Nephron progenitor cell (in vitro differentiated cells): ENCODE data around the gene SLC34A3.
A peak's percentile ranks its signal among the peaks of the same experiment; 100 is the strongest.

Experiments used
- DNase-seq: peaks from one replicate; pipeline ENCODE4 v3.0.0; 2021
- H3K27ac Mint-ChIP-seq: 2 replicates; pipeline ENCODE4 v1.8.0; 2021; ENCODE audit warnings: mild to moderate bottlenecking, moderate library complexity, mixed read lengths
- H3K27me3 Mint-ChIP-seq: 2 replicates; pipeline ENCODE4 v1.8.0; 2021; ENCODE audit warnings: mild to moderate bottlenecking, low read depth, mixed read lengths; ENCODE audit not compliant: poor library complexity
- H3K36me3 Mint-ChIP-seq: 2 replicates; pipeline ENCODE4 v1.8.0; 2021; ENCODE audit warnings: low read depth, mixed read lengths
- H3K4me1 Mint-ChIP-seq: 2 replicates; pipeline ENCODE4 v1.8.0; 2021; ENCODE audit warnings: mixed read lengths
- H3K4me3 Mint-ChIP-seq: 2 replicates; pipeline ENCODE4 v1.8.0; 2021; ENCODE audit warnings: mild to moderate bottlenecking, moderate library complexity, mixed read lengths
- H3K9me3 Mint-ChIP-seq: 2 replicates; pipeline ENCODE4 v1.8.0; 2021; ENCODE audit warnings: mild to moderate bottlenecking, moderate library complexity, mixed read lengths
- TF ChIP-seq, protein P1 (sequence below): fragments of 200-600 bp; sonication (generic); IDR thresholded peaks from 2 replicates; pipeline ENCODE4 v1.5.0; 2021; ENCODE audit warnings: antibody characterized with exemption

Gene SLC34A3

DNA sequence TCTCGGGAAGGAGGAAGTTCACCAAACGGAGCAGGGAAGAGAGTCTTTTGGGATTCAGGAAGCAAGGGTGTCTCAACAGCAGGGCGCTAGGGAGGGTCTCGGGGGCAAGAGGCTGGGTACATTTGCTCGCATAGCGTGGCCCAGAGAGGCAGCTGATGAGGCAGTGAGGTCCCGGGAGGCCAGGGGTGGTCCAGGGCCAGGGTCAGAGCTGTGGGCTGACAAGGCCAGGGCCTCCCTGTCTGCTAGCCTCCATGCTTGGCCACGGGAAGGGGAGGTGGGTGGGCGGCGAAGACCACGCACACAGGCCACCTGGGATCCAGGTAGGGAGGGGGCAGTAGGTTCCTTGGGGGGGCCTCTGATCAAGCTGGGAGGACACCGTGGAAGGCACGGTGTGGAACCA is 19.2 kb upstream of the SLC34A3 start:
- Mint-ChIP-seq H3K36me3 (peaks cover 14% of the 10 kb centered on the region), H3K4me1 (peaks cover 12% of the 10 kb centered on the region), H3K27ac (no peak overlapping the region), H3K4me3 (no peak overlapping the region), H3K9me3 (no peaks in the 10 kb centered on the region), H3K27me3 (no peaks in the 10 kb centered on the region)
- TF ChIP-seq, protein P1, sequence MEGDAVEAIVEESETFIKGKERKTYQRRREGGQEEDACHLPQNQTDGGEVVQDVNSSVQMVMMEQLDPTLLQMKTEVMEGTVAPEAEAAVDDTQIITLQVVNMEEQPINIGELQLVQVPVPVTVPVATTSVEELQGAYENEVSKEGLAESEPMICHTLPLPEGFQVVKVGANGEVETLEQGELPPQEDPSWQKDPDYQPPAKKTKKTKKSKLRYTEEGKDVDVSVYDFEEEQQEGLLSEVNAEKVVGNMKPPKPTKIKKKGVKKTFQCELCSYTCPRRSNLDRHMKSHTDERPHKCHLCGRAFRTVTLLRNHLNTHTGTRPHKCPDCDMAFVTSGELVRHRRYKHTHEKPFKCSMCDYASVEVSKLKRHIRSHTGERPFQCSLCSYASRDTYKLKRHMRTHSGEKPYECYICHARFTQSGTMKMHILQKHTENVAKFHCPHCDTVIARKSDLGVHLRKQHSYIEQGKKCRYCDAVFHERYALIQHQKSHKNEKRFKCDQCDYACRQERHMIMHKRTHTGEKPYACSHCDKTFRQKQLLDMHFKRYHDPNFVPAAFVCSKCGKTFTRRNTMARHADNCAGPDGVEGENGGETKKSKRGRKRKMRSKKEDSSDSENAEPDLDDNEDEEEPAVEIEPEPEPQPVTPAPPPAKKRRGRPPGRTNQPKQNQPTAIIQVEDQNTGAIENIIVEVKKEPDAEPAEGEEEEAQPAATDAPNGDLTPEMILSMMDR = no peak
- DNase-seq = no peak

- H3K27me3 Mint-ChIP-seq = no peaks in the 10 kb centered on the region
- peaks cover 8% of the 10 kb centered on the region for H3K36me3 Mint-ChIP-seq
- H3K4me3 Mint-ChIP-seq = no peak overlapping the region
- H3K27ac Mint-ChIP-seq = no peak overlapping the region
- no peaks in the 10 kb centered on the region for H3K9me3 Mint-ChIP-seq
- TF ChIP-seq, protein P1 = no peak
- DNase-seq = no peak
- H3K4me1 Mint-ChIP-seq = peaks cover 7% of the 10 kb centered on the region
These were observed 18.2 kb upstream of the SLC34A3 start for GRCh38 chr9:137212520-137212919.

- Mint-ChIP-seq H3K36me3 (peaks cover 4% of the 10 kb centered on the region), H3K4me3 (no peak overlapping the region), H3K4me1 (peaks cover 5% of the 10 kb centered on the region), H3K27me3 (no peaks in the 10 kb centered on the region), H3K9me3 (no peaks in the 10 kb centered on the region), H3K27ac (peak overlapping the region; percentile 46)
- no peak for DNase-seq
- TF ChIP-seq, protein P1 = no peak
These were observed 17.3 kb upstream of the SLC34A3 start for GRCh38 chr9:137213160-137214060.

DNA sequence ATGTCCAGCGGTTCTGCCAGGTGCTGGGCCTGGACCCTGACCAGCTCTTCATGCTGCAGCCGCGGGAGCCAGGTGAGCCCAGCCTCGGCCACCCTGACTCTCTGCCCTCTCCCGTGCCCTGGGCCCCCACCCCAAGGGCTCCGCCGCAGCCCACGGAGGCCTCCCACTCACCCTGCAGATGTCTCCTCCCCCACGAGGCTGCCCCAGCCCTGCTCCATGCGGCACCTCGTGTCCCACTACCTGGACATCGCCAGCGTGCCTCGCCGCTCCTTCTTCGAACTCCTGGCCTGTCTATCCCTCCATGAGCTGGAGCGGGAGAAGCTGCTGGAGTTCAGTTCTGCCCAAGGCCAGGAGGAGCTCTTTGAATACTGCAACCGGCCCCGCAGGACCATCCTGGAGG is 16.1 kb upstream of the SLC34A3 start:
- no peak overlapping the region for H3K27ac Mint-ChIP-seq

DNA sequence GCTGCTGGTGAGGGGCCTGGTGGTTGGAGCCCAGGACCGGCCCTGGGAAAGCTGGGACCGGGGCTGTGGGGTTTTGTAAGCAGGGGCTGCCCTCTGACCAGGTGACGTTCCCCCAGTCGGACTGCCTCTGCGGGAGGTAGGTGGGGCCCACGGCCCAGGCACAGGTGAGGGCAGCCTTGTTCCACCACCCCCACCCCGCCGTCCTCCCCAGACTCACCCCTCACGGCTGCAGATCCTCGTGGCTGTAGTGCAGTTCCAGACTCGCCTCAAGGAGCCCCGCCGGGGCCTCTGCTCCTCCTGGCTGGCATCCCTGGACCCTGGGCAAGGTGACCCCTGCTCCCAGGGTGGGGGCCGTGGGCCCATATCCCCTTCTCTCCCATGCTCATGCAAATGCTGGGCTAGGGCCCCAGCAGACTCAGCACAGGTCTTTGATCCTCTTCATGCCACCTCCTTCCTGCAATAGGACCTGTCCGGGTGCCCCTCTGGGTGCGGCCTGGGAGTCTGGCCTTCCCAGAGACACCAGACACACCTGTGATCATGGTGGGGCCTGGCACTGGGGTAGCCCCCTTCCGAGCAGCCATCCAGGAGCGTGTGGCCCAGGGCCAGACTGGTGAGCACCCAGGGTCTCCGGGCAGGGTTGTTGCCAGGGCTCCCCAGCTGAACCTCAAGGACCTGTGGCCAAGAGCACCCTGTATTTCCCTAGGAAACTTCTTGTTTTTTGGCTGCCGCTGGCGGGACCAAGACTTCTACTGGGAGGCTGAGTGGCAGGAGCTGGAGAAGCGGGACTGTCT is 15.3 kb upstream of the SLC34A3 start:
- DNase-seq = no peak
- no peaks in the 10 kb centered on the region for H3K9me3 Mint-ChIP-seq
- no peak overlapping the region for H3K4me3 Mint-ChIP-seq
- no peak overlapping the region for H3K27ac Mint-ChIP-seq
- H3K36me3 Mint-ChIP-seq = peaks cover 4% of the 10 kb centered on the region
- TF ChIP-seq, protein P1 = no peak
- peaks cover 9% of the 10 kb centered on the region for H3K4me1 Mint-ChIP-seq
- H3K27me3 Mint-ChIP-seq = no peaks in the 10 kb centered on the region

More for the DNA sequence above, 16.1 kb upstream of the SLC34A3 start:
- Mint-ChIP-seq H3K36me3 (peaks cover 4% of the 10 kb centered on the region), H3K4me3 (no peak overlapping the region), H3K9me3 (no peaks in the 10 kb centered on the region), H3K4me1 (peaks cover 9% of the 10 kb centered on the region), H3K27me3 (no peaks in the 10 kb centered on the region)
- TF ChIP-seq, protein P1 = no peak
- no peak for DNase-seq
